ENCODE data around the gene SMU1.
A peak's percentile ranks its signal among the peaks of the same experiment; 100 is the strongest.

The SMU1 gene

GRCh38 chr9:33044677-33045282, 31.7 kb downstream of the SMU1 start:
- peak; percentile 11 for TF ChIP-seq CTCF (IDR thresholded peaks at IDR 0.05; ENCODE audit: low read depth, low read length)
- DNase-seq (ENCODE audit: extremely low read depth, low read depth), result no peak

DNA sequence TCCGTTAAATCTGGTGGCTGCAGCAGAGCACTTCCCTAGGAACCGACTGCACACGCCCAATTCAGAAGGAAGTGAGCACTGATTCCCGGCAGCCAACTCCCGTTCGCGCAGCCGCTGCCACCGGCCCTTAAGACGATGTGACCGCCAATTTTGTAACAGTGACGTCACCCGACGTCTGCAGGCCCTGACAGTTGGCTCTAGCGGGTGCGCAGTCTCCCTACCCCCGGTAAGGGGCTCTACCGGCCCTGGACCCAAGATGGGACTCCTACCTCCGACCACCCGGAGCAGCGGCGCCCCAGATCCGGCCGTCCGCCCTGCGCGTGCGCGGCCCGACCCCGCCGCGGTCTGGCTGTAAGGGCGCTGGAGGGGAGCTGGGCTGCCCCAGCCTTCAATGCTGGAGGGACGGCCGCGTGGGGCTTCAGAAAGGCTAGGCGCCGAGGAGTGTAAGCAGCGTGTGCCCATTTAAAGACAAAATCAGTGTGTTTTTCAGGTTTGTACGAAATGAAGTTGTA, 32.3 kb downstream of the SMU1 start:
- peak; percentile 57 for DNase-seq (ENCODE audit: extremely low read depth, low read depth)
- TF ChIP-seq CTCF (IDR thresholded peaks at IDR 0.05; ENCODE audit: low read depth, low read length), result no peak

DNA sequence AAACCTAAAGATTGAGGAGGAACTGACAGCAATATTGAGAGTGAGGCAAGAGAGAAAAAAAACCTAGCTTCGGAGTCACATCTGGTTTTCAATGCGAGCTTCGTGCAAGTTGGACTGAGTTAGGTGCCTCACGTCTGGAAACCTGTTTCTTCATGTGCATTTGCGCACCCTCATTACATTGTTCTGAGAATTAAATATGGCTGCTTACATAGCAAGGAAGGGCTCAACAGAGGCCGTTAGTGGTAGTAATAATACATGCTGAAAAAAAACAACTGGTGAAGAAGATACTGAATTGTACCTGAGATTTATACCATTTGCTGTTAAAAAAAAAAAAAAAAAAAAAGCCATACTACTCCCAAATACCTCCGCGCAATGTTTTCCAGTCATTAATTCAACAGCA, 32.8 kb downstream of the SMU1 start:
- DNase-seq (ENCODE audit: extremely low read depth, low read depth), result no peak
- no peak for TF ChIP-seq CTCF (IDR thresholded peaks at IDR 0.05; ENCODE audit: low read depth, low read length)

- no peak for DNase-seq (ENCODE audit: extremely low read depth, low read depth)
- no peak for TF ChIP-seq CTCF (IDR thresholded peaks at IDR 0.05; ENCODE audit: low read depth, low read length)
These were observed 34.0 kb downstream of the SMU1 start for GRCh38 chr9:33042473-33042872.

GRCh38 chr9:33041432-33042188, 34.9 kb downstream of the SMU1 start:
- TF ChIP-seq CTCF (IDR thresholded peaks at IDR 0.05; ENCODE audit: low read depth, low read length), result no peak
- DNase-seq (ENCODE audit: extremely low read depth, low read depth), result no peak

- DNase-seq (ENCODE audit: extremely low read depth, low read depth), result no peak
- no peak for TF ChIP-seq CTCF (IDR thresholded peaks at IDR 0.05; ENCODE audit: low read depth, low read length)
These were observed 35.6 kb downstream of the SMU1 start for GRCh38 chr9:33040792-33041431.

DNA sequence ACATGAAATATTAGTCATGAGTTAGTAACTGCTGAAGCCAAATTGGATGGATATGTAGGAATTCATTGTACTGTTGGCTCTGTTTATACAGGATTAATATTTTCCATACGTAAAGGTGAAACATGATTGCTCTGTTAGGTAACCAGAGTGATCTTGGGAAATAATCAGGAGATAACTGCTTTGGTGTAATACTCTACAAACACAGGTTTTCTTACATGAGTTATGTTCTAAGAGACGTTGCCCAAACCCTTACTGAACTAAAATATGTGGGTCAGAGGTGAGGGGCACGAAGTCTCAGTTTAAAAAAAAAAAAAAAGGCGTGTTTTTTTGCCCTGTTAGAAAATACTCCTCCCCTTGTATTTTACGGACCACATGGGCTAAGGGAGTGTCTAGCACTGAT, 43.6 kb downstream of the SMU1 start:
- no peak for DNase-seq (ENCODE audit: extremely low read depth, low read depth)
- TF ChIP-seq CTCF (IDR thresholded peaks at IDR 0.05; ENCODE audit: low read depth, low read length), result no peak

Data from AG09319 (cell line).